CD4-positive, alpha-beta T cell treated with Interferon gamma for 1 hour (primary cell): ENCODE data around the gene CDA.

Source experiments
- DNase-seq: peaks from one replicate; pipeline ENCODE4 v3.0.0-alpha.2; 2020

CDA gene

DNA sequence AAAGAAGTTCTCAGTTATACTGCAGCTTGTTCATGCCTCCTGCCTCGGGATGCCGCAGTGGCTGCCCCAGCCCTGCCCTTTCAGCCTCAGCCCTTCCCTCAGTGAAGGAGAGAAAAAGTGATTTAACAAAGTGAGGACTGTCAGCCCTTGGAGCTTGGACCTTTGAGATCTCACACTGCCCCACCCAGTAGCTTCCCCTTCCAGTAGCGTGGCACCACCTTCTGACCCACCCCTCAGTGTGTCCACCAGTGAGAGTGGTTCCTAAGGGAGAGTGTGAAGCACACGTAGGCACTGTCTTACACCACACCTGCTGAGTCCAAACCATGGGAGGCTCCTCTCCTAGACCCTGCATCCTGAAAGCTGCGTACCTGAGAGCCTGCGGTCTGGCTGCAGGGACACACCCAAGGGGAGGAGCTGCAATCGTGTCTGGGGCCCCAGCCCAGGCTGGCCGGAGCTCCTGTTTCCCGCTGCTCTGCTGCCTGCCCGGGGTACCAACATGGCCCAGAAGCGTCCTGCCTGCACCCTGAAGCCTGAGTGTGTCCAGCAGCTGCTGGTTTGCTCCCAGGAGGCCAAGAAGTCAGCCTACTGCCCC is at the start of gene CDA:
Gene CDA, plus strand, starts transcription at position 464 of the 592 bp plus-strand sequence. Its CDS starts 33 bp downstream, at position 497.
- DNase-seq: peak; percentile 14

DNA sequence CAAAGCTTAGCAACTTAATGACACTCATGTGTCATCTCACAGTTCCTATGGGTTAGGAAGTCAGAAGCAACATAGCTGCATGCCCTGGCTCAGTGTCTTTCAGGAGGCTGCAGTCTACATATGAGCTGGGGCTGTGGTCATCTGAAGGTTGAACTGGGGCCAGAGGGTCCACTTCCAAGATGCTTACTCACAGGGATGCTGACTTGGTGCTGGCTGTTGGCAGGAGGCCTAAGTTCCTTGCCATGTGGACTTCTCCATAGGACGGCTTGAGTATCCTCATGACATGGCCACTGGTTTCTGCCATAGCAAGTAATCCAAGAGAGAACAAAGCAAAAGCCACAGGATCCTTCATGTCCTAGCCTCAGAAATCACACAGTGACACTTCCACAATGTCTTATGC is 48.6 kb upstream of the CDA start:
- no peak for DNase-seq

DNA sequence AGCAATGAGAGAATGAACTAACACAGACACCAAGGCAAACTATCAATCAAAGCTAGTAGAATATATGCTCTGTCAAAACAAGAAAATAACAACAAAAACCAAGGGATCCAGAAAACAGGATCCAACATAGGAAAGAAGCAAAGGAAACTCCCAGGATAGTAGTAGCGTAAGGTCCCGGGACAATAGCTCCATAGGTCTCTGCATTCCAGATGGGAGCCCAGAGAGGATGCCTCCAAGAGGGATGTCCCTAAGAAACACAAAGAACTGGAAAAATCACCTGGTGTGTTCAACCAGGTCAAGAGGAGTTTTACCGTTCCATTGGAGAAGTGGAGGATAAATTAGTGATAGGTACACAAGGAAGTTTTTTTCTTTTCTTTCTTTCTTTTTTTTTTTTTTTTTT is 42.3 kb upstream of the CDA start:
- no peak for DNase-seq

DNA sequence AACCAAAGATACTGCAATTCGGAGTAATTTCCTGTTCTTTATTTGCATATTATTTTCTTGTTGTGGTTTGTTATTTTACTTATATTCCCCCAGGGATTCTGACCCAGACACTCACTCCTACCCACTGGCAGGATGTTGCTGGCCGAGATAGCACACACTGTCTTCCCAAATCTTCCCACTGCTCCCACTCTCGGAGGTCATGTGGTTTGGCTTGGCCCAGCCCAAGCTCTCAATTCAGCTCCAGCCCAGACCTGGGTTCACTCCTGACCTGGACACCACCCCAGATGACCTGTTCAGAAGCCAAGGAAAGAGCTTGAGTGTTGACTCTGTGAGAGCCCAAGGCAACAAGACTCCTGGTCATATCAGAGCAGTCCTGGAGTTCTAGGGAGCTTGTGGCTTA is 37.7 kb upstream of the CDA start:
- DNase-seq: no peak

DNA sequence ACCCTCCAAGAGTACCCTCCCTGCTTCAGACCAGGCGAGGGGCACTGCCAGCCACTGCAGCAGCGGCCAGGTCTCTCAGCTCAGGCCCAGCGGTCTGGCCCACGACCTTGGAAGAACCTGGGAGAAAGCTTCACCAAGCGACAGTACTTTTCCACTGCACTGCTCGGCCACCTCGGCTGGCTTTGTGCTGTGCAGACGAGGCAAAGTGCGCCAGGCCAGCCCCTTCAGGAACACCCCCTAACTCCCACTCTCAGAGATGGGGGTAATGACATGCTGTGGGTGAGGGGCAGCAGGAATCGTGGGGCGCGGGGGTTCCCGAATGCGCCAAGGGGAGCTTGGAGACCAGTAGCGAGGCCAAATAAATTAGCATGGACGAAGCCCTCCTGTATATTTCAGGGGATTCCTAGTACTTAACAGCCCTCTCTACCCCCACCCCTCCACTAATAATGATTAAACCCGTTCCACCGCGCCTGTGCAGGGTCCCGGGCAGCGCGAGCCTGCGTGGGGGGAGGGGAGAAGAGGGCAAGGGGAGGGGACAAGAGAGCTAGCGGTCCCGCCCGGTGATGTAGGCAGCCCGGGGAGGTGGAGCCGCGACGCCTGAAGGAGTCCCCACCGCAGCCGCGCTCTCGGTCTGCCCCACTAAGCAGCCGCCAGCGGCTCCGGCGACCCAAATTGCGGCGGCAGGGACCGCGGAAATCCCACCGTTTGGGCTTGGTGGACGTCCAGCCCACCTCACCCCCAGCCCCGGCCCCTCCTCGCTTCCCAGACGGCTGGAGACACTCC is 36.8 kb upstream of the CDA start, which contains the start of gene FAM43B:
Gene FAM43B, plus strand, starts transcription at position 629 of the 783 bp plus-strand sequence. CDS start 401 bp downstream, outside the sequence.
- DNase-seq: no peak

DNA sequence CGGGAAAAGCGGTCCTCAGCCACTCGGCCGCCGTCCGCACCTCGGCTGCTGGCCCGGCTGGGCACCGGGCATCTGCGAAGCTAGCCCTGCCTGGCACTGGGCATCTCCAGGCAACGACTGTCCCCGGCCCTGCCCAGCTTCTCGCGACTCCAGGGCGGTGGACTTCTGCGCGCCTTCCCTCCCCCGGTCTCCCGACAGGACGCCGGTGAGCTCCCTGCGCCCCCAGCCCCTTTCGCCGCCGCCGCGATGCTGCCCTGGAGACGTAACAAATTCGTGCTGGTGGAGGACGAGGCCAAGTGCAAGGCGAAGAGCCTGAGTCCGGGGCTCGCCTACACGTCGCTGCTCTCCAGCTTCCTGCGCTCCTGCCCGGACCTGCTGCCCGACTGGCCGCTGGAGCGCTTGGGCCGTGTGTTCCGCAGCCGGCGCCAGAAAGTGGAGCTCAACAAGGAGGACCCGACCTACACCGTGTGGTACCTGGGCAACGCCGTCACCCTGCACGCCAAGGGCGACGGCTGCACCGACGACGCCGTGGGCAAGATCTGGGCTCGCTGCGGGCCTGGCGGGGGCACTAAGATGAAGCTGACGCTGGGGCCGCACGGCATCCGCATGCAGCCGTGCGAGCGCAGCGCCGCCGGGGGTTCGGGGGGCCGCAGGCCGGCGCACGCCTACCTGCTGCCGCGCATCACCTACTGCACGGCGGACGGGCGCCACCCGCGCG is 36.0 kb upstream of the CDA start:
- no peak for DNase-seq

DNA sequence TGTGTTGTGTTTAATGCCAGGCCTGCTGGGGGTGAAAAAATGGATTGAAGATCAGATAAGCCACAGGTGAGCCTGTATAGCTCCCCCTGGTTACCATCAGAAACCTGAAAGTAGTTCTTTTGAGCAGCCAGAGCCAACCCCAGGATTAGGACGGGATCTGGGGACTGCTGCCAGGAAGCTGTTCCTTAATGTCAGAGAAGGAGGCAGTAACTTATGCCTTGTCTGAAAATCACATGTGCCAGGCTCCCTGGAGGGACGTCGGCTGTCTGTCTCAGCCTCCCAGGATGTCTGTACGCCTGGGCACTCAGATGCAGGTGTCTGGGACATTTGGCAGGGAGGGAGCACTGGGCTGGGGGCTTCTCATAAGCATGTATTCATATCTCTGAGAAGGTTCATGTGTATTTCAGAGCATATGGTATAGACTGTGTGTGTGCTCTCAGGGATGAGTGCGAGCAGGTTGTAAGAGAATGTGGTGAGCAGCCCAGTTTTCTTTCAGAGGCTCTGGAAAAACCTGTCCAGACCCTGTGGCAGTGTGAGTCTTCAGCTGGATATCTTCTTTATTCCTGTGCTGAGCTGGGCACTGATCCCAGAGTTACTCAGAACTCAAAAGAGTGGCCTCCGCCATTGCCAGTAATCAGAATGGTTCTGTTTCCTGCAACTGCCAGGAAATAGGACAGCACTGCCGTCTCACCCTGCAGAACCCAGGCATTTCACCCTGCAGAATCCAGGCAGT is 33.7 kb upstream of the CDA start:
- no peak for DNase-seq

DNA sequence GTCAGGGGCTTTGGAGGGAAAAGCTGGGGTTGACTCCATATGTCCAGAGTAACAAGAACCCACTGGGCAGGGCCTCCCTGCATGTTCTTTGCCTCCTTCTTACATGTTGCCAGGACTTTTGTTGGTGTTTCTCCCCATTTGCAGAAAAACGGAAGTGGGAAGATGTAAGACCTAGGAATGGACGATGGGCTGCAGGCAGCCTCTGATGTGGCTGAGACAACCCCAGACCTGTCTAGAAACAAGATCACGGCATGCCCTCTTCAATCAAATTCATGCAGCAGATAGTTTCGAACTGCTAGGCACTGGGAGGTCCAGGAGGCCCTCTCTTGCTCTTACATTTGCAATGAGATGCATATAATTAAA is 33.2 kb upstream of the CDA start:
- DNase-seq: no peak

DNA sequence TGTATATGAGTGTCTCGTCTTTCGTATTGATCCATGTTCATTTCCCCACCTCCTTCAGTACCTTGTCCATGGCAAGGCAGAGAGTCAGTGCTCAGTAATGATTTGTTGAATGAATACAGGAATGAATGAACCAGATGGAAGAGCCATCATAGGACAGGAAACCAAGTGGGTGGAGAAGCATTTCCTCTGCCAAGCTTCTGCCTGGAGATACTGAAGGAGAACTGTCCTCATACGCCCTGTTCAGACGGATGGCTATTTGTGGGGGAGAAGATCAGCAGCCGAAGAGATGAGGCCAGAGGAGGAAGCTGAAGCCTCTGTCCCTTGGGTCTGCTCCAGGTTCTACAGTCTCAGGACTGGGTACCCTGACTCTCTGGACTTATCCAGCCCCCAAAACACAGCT is 30.7 kb upstream of the CDA start:
- no peak for DNase-seq

DNA sequence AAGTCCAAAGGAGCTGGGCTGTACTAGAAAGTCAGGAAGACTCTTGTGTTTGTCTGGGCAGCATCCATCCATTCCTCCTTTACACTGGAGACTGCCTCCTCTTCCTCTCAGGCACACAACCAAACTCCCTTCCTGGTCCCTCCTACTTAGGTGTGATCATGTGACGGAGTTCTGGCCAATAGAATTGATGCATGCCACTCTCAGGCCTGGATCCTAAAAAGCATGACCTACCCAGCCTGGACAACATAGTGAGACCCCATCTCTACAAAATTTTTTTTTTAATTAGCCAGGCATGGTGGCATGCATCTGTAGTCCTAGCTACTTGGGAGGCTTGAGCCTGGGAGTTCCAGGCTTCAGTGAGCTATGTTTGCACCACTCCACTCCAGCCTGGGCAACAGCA is 27.9 kb upstream of the CDA start:
- DNase-seq: no peak

DNA sequence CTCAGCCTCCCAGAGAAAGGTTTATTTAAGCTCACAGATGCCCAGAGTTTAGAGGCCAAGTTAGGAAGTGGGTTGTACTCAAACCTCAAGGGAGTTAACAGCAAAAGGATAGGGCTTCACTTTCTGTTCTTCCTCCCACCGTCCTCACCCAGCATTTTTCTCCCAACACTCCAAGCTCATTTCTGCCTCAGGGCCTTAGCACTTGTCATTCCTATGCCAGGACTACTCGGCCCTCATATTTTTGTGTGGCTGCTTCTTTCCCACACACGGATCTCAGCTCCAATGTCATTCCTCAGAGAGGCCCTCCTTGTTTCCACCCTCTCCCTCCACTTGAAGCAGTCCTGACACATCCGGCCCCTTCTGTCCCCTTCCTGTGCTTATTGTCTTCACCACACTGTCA is 23.7 kb upstream of the CDA start:
- no peak for DNase-seq

DNA sequence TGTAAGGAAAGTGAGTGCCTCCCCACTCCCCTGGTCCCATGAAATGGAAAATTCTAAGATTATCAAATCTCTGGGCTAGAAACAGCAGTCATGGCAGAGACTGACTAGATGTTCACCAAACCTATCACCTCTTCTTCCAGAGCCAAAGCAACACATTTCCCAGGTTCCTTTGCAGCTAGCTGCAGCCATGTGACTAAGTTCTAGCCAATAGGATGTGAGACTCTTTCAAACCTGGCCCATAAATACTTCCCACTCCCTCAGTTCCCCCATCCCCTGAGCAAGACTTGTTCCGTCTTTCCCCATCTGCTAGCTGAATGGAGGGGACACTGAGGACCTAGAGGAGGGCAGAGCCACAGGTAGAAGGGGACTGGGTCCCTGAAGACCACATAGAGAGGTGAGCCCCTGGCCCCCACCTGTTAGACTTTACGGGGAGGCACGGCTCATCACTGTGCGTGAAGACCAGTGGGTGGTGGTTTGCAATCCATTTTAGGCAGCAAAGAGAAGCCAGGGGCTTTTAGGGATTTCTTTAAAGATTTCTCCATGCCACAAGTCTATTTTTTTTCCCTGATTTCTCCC is 19.3 kb upstream of the CDA start:
- DNase-seq: no peak

DNA sequence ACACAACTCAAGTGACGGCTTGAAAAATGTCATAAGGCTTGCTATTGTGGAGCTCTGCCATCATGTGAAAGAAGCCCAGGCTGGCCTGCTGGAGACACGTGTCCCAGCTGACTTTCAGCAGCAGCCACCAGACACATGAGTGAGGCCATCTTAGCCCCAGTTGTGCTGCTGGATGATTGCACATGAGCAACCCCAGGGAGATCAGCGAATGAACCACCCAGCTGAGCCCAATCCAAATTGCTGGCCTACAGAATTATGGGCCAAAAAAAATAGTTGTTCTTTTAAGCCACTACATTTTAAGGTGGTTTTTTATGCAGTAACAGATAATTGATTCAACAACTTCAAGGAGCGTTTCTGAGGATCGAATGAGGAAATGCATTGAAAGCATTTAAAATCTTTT is 17.5 kb upstream of the CDA start:
- DNase-seq: no peak

DNA sequence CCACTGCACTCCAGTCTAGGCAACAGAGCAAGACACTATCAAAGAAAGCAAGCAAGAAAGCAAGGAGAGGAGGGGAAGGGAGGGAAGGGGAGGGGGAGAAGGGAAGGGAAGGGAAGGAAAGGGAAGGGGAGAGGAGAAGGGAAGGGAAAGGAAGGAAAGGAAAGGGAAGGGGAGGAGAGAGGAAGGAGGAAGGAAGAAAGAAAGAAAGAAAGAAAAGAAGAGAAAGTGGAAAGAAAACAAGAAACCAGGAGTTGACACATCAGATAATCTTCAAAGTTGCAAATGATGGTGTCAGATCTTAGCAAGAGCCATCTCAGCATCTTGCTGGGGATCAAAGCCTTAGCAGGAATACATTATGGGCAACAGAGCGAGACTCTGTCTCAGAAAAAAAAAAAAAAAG is 14.9 kb upstream of the CDA start:
- no peak for DNase-seq

DNA sequence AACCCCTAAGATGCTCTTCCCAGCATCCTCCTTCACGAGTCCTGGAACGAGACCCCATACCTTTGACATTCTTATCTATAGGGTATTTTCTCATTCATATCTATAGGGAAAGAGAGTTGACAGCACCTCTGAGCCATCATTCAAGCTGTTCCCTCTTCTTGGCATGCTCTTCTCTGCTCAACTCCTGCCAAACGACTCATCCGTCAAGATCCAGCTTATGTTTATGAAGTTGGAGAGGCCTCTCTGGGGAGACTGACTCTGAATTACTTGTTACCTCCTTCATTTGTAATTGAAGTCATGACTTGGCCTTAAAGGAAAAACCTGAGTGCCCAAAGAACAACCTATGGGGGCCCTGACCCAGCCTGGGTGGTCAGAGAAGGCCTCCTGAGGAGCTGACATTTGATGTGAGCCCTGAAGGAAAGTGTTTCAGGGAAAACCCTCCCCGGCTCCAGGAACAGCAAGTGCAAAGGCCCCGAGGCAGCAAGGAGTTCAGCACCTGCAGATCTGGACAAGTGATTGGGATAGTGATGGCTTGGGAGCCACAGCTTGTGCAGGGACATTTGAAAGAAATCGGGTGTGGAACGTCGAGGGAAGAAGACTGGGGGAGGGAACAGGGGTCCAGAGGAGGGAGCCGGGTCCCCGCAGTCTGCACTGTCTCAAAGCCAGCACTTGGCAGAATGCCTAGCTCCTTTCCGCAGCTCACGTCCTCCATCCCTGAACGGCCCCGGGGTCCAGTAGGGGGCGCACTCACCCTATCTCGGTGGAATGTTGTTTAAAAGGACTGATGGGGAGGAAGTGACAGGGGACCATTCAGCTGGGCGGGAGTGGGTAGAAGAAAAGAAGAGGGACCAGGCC is 14.0 kb upstream of the CDA start:
- peak; percentile 65 for DNase-seq

DNA sequence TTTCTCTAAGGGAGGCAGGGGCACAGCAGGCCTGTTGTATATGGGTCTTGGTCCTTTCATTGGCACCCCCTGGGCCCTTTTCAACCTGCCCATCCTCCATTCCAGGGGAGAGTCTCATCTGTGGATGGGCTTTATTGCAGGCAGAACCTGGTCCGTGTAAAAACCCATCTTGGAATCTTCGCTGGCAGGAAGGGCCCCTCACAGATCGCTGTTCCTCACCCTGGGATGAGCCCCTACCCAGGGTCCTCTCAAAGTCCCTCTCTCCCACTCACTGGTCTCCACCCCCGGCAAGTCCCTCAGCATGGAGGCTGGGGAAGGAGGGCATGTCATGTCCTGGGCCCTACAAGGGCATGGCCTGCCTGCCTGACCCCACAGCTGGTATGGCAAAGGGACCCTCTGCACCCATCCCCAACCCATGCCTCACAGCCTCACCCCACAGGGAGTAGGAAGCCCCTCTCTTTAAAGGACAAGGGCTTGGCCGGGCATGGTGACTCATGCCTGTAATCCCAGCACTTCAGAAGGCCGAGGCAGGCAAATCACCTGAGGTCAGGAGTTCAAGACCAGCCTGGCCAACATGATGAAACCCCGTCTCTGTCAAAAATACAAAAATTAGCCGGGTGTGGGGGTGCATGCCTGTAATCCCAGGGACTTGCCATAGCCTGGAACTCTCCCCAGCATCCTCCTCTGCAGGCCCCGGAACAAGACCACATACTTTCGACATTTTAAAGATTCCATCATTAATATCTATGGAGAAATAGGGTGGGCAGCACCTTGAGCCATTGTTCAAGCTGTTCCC is 13.2 kb upstream of the CDA start:
- DNase-seq: no peak

DNA sequence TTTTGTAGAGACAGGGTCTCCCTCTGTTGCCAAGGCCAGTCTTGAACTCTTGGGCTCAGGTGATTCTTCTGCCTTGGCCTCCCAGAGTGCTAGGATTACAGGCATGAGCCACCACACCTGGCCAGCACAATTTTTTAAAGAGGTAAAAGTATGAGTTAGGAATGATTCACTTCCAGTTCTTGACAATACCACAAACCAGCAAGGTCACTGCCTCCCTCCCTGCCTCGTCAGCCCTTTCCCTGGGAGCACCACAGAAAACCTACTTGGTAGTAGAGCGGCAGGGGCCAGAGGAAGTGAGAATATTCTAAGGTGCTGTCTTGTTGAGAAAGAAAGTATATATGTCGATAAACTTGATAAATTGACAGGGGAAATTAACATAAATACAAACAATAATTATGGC is 10.8 kb upstream of the CDA start:
- no peak for DNase-seq

DNA sequence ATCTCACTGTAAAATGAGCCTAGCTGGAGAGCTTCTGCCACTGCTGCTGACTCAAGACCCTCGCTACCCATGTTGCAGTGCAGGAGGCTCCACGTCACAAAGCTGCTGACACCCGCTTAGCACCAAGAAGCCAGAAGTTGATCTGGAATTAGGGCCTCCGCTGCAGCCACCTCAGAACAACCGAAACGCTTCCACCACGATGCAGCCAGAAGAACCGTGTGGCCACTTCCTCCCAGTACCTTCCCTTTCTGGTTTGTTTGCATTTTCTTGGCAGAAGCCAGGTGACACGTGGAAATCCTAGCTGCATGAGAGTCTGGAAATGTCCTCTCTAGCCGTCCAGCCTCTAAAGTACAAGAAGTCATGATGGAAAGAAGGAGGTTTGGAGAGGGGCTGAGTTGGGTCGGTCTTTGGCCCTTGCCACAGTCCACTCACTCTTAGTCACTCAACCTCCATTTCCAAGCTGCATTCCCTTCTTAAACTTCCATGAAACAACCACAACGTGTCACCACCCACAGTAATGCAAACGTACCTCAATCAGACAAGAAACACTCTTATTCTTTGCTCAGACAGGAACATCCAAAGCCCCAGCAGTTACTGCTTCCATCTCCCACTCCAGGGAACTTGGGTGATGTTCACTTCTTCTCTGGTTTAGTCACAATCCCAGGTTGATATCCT is 10.0 kb upstream of the CDA start:
- DNase-seq: no peak

DNA sequence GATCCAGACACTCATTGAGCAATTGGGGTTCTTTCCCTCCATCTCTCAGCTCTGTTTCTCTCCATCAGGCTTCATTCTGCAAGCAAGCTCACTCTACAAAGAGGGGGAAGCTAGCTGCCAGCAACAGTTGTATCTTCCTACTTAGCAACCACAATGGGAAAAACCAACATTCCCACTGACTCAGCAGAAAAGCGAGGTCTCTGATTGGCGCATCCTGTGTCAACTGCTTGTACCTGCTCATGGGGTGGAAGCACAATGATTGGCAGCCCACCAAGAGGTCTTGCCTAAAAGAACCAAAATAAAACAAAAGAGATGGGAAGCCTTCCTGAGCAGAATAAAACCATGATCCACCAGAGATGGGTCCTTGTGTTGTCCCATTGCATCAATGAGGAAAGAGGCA is 4.0 kb upstream of the CDA start:
- no peak for DNase-seq

DNA sequence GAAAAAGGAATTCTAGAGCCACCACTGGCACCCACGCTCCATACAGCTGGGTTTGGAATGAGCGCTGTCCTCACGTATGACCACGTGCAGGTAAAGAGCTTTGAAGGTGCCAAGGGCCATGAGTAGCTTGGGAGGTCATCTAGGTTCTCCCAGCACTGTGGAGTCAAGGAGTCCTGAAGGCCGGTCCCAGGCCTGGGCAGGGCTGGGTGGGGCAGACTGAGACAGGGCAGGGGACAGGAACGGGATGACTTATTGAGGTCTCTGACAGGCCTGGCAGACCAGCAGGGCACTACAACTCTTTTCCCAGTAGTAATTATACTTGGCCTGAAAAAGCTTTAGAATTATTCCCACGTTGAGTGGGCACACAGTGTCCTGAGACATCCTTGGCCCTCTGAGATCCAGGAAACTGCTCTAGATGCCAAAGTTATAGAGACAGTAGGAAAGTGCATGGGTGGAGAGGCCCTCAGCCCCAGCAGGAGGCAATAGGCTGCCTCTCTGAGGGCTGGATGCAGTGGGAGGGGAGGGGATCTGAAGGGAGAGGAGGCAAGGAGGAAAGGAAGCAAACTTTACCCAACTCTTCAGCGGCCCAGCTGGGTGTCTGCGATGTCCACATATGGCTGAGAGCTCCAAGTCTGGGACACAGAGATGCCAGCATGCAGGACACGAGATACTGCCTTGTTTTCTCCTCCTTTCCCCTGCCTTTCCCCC is 1.8 kb upstream of the CDA start:
- DNase-seq: no peak
